ENCODE data around the gene GRIN1.
"Not testable (repeated sequence)": the region's sequence is repeated elsewhere in the genome, so short reads cannot be mapped to it uniquely, and the experiment has no call there.

The GRIN1 gene

DNA sequence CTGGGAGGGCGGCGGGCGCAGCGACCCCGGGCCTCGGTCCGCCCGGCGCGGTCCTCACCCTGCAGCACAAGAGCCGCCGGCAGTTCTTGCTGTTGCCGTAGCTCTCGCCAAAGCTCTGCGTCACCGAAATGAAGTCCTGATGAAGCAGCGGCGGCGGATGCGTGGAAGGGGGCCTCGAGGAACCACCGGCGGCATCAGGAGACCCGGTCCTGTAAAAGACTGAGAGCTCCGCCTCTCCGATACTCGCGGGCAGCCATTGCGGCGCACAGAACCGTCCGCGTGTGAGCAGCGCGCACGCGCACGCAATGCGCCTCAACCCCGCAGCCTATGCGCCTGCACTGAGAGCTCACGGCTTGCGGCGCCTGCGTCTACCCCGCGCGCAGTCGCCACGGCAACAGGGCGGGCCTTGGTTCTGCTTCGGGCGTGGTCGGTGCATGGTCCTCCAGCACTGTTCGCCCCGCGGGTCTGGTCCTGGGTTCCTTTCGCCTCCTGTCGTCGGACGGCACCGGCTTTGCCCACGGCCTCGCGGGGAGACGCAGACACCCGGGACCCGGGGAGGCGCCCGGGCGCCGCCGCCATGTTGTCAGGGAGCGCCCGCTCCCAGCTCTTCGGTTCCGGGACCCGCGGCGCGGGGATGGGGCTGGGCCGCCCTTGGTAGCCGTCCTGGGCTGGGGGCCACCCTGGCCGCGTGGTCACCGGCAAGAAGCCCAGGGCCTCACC lies 9.3 kb upstream of the GRIN1 start:
- peak; percentile 54 for DNase-seq

- DNase-seq, result no peak
These were observed 8.7 kb upstream of the GRIN1 start for GRCh38 chr9:137130176-137130755.

GRCh38 chr9:137134191-137134590 lies 4.8 kb upstream of the GRIN1 start:
- no peak for DNase-seq

DNA sequence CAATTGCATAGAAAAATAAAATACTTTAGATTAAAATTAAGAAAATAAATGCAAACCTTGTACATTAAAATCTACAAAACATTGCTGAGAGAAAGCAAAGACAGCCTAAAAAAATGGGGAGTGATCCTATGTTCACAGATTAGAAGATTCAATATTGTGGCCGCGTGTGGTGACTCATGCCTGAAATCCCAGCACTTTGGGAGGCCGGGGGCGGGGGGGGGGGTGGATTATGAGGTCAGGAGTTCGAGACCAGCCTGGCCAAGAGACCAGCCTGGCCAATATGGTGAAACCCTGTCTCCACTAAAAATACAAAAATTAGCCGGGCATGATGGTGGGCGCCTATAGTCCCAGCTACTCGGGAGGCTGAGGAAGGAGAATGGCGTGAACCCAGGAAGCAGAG lies 3.8 kb upstream of the GRIN1 start:
- not testable (repeated sequence) for DNase-seq

DNA sequence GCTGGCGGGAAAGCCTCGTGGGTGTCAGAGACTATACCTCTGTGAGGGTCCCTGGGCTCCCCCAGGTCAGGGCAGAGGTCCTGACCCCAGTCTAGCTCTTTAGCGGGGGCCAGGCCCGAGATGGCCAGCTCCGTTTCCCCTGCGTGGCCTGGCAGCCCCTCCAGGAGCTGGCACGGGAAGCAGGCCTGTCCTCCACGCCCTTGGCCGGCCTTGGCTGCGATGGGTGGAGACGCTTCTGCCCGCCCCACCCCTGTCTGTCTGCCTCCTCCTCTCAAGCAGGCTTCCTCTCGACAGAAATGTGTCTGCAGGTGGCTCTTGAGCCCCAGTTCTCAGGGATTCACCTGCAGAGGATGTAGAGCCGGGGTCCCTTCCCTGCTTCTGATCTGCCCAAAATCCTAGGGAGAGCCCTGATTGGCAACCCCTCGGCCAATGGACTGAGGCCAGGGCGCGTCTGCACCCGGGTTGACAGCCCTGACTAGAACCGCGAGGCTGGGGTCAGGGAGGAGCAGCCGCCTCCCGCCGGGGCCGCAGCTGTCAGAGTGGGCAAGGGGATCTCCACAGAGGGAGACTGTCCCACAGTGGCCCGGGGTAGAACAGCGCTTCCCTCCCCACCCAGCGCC lies 2.6 kb upstream of the GRIN1 start:
- DNase-seq, result no peak

DNA sequence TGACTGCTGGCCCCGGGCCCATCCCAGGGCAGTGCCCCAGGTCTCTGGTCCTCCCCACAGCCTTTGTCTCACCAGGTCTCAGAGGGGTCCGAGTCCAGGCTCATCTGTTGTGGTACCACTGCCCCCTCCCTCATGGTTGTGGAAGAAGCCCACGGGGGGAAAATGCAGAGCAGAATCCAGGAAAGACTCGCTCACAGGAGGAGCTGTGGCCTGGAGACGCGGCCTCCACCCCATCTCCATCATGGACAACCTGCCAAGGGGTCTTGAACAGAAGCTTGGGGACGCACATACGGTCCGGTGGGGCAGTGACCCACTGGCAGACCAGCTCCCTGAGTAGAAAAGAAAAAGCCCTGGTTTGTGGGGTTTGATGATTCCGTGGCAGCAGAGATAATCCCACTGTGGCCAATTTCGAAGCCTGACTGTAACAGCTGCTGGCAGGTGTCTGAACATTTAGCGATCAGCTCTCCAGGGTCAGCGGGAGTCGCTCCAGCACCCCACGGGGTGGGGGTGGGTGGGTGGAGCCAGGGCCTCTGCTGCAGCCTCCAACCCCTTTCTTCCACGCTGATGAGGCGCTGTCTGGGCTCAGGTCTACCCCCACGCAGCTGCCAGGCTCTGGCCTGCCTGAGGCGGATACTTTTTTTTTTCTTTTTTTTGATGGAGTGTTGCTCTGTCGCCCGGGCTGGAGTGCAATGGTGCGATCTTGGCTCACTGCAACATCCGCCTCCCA lies 1.9 kb upstream of the GRIN1 start:
- DNase-seq, result no peak

DNA sequence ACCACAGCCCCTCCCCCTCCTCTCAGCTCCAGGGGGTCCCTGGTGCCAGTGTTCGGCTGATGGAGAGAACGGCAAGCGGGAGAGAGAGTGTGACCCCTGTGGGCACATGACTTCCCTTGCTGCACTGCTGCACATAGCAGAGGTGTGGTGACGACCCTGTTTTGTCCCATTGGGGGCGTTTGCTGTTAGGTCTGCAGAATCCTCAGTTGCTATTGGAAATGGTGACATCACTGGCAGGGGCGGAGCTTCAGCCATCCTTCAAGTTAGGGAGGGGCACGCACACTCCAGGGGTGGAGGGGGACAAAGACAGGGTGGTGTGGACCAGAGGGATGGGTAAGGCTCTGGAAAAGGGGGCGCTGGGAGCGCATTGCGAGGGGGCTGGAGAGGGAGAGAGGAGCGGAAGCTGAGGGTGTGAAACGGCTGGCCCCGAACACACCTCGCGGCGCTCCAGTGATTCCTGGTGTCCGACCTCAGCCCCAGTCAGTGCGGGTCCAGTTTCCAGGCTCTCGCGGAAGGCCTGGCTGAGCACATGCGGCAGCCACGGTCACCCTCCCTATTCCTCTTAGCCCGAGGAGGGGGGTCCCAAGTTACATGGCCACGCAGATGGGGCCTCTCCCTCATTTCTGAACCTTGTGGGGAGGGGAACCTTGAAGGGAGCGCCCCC lies 764 bp upstream of the GRIN1 start:
- DNase-seq, result no peak

GRCh38 chr9:137139468-137140150 lies 655 bp downstream of the GRIN1 start:
- no peak for DNase-seq

GRCh38 chr9:137140151-137141012 lies 1.4 kb downstream of the GRIN1 start:
- no peak for DNase-seq

DNA sequence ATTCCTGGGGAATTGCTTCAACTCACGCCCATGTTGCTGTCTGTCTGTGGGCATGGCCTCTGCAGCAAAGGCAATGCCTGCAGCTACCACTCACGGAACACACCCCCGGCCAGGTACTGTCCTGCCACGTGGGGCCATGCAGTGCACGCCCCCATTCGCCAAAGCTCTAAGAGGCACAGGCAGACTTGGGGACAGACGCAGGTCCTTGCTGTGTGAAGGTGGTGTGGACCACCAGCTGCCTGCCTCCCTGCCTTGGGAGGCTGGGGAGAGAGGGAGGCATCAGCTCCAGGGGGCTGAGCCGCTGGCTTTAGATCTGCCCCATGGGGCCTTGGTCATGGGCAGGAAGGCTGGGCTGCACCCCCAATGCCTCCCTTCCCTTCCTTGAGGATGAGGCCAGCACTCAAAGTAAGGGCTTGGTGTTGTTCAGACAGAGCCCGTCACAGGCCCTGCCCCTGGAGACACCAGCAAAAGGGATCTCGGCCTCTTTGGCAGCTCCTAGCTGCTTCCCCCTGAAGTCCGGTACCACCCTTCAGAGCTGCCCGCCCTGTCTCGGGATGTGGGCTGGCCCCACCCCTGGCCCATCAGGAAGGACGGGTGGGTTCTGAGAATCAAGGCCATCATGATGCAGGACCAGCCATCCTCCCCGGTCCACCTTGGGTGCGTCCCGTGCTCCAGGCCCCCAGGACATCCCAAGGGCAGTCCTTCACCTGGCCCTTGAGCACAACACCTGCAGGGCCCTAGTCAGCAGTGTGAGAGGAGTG lies 2.3 kb downstream of the GRIN1 start:
- no peak for DNase-seq

GRCh38 chr9:137141976-137142936 lies 3.3 kb downstream of the GRIN1 start:
- no peak for DNase-seq

DNA sequence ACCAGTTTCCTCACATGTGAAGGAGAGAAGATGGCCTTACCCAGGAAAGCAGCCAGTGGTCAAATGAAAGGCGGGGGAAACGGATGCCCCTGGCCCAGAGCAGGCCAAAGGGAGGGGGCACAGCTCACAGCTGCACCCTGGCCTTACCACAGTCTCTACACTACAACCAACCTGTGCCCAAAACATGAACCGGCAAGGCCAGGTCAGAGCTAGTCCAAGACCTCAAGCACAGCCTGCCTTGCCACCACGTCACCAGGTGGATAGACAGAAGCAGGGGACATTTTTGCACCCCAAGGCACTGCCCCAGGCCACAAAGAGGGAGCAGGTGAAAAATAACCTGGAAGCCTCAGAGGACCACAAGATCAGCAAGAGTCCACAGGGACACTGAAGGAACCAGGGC lies 4.5 kb downstream of the GRIN1 start:
- no peak for DNase-seq

DNA sequence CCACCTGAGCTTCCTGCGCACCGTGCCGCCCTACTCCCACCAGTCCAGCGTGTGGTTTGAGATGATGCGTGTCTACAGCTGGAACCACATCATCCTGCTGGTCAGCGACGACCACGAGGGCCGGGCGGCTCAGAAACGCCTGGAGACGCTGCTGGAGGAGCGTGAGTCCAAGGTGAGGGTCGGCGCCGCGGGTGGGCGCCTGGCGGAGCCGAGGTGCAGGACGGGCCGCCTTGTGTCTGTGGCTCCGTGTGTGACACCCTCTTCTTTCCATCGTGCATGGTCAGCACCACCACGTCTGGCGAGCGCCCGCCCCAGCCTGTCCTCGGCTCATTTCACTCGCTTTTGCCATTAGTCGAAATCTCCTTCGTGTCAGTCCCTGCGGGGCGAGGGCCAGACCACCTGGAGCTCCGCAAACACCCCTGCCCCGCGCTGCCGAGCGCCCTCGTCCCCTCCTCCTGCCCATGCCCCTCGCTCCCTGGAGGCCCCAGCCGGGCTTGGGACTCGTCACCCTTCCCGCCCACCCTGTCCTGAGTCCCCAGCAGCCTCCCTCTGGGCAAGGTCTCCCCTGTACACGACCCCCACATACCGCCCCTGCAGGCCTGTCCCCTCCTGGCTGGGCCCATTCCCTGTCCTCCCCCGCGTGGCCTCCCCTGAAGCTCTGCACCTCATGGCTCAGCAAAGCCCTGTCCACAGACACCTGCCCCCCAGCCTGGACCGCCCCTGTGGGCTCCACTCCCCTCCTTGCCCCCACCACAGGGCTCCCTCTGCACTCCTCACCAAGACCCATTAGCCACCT lies 7.0 kb downstream of the GRIN1 start:
- no peak for DNase-seq

DNA sequence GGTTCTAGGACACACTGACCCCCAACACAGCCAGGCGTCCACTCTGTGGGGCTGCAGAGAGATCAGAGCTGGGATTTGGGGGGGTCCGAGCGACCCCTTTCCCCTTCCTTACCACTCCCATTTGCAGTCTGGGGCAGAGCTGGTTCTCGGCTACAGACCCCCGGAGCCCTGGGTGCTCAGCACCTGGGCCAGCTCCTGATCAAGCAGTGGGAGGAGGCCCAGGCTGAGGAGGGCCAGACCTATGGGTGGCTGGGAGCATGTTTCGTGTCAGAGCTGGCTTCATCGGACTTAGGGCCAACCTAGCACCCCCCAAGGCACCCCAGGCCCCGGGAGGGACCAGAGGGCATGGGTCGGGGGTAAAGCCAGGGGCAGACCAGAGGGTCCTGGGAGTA lies 7.6 kb downstream of the GRIN1 start:
- DNase-seq, result no peak

GRCh38 chr9:137147091-137147792 lies 8.3 kb downstream of the GRIN1 start:
- no peak for DNase-seq

- no peak for DNase-seq
These were observed 8.8 kb downstream of the GRIN1 start for GRCh38 chr9:137147793-137148160.

- DNase-seq, result no peak
These were observed 9.3 kb downstream of the GRIN1 start for GRCh38 chr9:137148242-137148641.

GRCh38 chr9:137148661-137149060 lies 9.7 kb downstream of the GRIN1 start:
- no peak for DNase-seq

Measured in NCI-H2029 treated with DMSO at 0.1 percent for 48 hours (cell line).